CD4-positive, alpha-beta T cell treated with Interleukin-6 at 100 ng/mL for 8 hours (primary cell): ENCODE results near the gene RGS10.
"Not testable (repeated sequence)": the region's sequence is repeated elsewhere in the genome, so short reads cannot be mapped to it uniquely, and the experiment has no call there.

Experiments
- DNase-seq: peaks from one replicate; pipeline ENCODE4 v3.0.0-alpha.2; 2020; ENCODE audit warnings: mixed read lengths, low spot score

Gene RGS10

GRCh38 chr10:119542357-119542987 lies at the start of gene RGS10:
TSS of gene RGS10 (minus strand) at chr10:119542719. CDS start at chr10:119542638, 81 bp downstream.
- peak; percentile 89 for DNase-seq

GRCh38 chr10:119588071-119588470 lies 45.6 kb upstream of the RGS10 start:
- no peak for DNase-seq

- no peak for DNase-seq
Measured at GRCh38 chr10:119578355-119578754, 35.8 kb upstream of the RGS10 start.

- no peak for DNase-seq
Measured at GRCh38 chr10:119575991-119576390, 33.5 kb upstream of the RGS10 start.

DNA sequence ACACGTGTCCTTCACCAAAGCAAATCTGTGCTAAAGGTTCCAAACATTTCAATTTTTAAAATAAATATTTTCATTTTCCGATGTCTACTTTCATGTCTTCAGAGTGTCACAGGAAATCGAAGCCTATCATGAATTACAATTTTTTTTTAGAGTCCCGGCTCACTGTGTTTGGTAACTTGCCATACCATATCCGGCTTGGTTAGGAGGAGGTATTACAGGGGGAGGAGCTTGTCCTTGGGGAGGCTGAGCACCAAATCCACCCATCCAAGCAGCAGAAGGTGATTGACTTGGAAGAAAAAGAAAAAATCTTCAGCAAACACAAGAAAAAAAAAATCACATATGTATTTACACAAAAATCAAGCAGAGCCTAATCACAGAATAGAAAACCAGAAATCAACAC lies 33.0 kb upstream of the RGS10 start:
- peak; percentile 56 for DNase-seq

- DNase-seq: no peak
Measured at GRCh38 chr10:119567978-119568377, 25.5 kb upstream of the RGS10 start.

DNA sequence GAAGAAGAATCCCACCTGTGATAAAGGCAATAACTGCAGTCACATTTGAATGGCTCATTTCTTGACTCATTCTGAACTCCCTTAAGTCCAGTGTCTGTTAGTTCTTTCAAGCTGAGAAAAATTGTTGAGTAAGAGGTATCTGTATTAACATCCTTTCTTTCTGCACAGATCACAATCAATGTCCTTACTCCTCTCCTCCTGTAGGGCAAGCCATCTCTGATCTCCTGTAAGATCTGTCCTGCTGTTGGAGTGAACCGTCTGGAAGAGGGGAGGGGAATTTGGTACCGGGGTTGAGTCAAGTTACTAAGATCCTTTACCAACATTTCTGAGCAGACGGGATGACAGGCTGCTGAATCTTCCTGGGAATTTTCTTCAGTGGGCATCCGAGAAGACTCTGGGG lies 19.6 kb upstream of the RGS10 start:
- no peak for DNase-seq

- DNase-seq: not testable (repeated sequence)
Measured at GRCh38 chr10:119559511-119559910, 17.0 kb upstream of the RGS10 start.

GRCh38 chr10:119556081-119556480 lies 13.6 kb upstream of the RGS10 start:
- DNase-seq: not testable (repeated sequence)

GRCh38 chr10:119555178-119555784 lies 12.8 kb upstream of the RGS10 start:
- no peak for DNase-seq

DNA sequence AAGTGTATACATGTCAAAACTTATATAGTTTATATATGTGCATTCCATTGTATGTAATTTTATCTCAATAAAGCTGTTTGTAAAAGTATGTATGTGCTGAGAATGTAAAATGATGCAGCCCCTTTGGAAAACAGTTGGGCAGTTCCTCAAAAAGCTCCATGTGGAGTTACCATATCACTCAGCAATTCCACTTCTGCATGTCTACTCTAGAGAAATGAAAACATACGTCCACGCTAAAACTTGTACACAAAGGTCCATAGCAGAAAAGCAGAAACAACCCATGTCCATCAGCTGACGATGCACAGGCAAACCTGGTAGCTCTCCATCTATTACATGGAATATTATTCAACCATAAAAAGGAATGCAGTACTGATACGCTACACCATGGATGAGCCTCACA lies 8.3 kb upstream of the RGS10 start:
- DNase-seq: no peak

GRCh38 chr10:119549247-119549999 lies 6.9 kb upstream of the RGS10 start:
- no peak for DNase-seq

- DNase-seq: no peak
Measured at GRCh38 chr10:119546009-119546408, 3.5 kb upstream of the RGS10 start.

DNA sequence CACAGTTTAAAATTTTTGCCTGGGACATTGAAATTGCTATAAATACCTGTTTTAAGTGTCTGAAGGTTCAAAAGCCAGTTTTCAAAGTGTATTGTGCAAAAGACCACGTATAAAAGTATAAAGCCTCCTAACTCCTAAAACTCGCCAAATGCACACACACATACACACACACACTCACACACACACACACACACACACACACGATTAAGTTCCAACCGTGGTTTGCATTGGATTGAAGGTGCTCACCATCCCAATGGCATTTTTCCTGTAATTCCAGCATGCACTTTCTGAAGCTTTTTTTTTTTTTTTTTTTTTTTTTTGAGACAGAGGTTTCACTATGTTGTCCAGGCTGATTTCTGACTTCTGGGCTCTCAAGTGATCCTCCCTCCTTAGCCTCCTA lies 2.8 kb upstream of the RGS10 start:
- DNase-seq: no peak

GRCh38 chr10:119543814-119544642 lies 1.5 kb upstream of the RGS10 start:
- no peak for DNase-seq

DNA sequence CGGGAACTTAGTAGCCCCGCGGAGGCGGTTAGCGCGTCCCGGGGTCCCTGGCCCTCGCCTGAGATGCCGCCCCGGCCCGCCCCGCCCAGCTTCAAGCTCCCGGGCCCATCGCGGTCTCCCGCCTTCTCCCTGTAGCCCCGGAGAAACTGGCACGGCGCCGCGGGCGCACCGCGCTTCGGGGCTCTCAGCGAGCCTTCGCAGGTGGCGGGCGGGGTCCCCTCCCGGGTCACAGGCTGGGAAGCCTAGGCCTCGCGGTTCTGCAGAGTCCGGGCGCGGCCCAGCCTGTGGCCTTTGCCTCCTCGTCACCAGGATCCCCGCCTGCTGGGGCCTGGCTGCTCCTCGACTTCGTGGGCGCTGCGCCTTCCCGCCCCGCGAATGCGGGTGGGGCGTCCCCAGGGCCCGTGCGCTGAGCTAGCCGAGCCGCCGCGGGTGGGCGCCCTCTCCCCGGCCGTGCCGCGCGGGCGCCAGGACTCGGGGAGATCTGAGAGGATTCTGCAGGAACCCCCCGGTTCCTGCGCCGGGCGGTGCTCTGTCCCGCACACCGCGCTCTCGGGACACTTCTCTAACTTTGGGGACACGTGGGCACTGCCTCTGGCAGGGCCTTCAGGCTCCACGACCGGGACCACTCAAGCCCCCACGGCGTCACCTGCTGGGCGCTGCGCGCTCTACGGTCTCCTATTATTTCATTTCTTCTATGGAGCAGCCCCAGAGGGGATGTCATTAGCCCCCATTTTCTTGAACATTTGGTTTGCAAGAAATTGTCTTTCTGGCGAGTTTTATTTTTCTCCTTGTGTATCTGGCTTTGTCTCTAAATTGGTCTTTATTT lies 682 bp upstream of the RGS10 start:
- DNase-seq: peak; percentile 65

- peak; percentile 32 for DNase-seq
Measured at GRCh38 chr10:119541459-119542356, 811 bp downstream of the RGS10 start.

DNA sequence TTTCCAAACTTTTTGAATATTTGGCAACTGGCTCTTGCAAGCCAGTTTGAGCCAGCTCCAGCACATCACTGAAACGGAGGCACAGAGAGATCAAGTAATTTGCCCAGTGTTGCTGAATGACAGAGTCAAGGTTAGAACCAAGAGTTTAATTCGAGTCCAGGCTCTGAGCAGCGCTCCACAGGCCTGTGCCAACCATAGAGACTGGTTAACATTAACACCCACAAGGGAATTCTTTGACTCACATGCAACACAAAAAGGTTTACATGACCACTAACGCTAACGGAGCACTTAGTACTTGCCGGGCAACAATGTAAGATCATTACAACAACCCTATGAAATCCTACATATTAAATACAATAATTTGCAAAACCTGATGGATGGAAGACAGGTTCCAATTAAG lies 1.5 kb downstream of the RGS10 start:
- no peak for DNase-seq

DNA sequence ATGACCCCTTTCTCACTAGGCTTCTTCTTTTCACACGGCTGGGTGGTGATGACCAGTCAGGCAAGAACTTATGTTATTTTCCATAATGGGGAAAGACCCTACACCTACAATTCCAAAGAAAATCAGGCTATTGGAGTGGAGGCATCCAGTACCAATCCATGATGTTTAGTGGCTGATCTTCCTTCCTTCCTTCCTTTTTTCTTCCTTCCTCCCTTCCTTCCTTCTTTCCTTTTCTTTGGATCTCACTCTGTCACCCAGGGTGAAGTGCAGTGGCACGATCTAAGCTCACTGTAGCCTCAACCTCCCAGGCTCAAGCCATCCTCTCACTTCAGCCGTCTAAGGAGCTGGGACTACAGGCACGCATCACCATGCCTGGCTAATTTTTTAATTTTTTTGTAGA lies 2.5 kb downstream of the RGS10 start:
- DNase-seq: no peak

DNA sequence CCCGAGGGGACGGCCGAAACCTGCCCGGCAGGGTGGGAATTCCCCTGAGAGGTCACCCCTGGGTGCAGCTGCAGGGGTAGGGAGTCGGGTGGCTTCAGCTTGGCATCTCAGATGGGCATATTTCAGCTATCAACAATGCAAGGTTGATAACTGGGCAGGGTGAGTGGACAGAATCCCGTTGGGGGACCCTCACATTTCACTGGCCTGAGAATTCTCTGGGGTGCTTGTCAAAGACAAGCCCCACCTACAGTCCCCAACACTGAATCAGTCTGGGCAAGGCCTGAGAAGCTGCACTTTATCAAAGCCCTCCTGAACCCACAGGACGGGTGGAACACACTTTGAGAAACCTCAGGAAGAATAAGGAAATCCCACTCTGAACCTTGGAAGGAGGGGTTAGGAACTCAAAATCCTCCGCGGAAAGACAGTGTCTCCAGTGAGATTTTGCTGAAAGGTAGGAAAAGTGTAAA lies 3.1 kb downstream of the RGS10 start:
- no peak for DNase-seq
